Measurements from ENCODE around the gene TMEM45A.
"Not testable (repeated sequence)": the region's sequence is repeated elsewhere in the genome, so short reads cannot be mapped to it uniquely, and the experiment has no call there.

The TMEM45A gene

DNA sequence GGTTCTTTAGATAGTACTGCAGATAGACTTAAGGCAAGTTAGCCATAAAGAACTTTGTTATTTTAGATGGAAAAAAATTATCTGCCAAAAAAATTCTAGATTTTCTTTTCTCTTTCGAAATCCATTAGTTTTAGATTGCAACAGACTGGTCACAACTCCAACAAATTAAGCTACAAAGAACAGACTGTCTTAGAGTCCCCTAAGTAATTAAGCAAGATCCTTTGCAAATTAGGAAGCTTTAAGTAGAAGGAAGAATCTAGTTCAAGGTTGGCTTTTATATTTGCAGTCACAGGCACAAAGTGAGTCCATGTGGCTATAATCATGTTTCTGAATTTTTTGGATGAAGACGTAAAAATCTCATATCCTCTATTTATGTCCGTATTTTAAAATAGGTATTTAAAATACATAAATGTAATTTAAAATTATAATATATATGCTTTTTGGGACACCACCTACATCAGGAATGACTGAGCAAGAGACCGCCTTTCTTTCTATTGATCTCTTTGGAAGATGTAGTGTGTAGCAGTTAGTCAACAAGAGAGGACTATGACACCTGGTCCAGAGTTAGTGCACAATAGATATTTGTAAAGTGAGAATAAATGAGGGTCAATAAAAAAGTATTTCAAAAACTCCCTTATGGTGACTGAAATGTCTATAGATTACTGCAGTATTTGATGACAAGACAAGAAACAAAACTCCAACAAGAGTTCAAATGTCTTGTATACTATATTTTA is 34.4 kb downstream of the TMEM45A start:
- H3K4me3 ChIP-seq (ENCODE audit: low read length) = no peak overlapping the region
- DNase-seq (ENCODE audit: low read depth, low spot score) = no peak

DNA sequence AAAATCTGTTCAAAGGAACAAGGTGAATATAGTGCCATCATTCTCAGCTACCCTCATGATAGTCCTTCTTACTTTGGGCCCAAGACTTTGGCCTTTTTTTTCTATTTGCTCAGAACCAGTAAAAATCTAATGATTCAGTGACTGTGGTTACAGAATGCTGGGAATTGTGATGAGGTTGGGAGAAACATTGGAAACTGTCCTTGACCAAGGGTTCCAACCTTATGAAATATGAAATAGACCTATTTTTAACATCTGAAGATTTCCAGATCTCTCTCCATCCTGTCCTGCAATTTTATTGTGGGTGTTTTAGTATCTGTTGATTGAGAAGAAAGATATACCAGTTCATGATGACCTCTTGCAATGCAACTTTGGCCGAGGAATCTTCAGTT is 34.9 kb downstream of the TMEM45A start:
- DNase-seq (ENCODE audit: low read depth, low spot score) = no peak
- no peak overlapping the region for H3K4me3 ChIP-seq (ENCODE audit: low read length)

DNA sequence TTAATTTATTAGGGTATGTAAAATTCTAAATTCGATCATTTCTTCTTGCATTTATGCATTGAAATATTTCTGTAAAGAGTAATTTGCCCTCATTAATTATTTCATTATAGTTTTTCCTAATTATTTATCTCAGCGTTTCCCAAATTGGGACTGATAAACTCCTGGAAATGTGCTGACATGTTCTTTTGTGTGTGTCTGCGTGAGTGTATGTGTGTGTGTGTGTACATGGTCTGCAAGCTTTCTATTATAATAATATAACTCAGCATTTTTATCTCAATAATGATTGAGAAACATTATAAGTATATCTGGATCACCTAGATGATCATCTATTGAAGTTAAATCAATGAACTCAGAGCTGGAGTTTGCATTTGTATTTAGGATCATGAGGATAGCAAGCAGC is 38.7 kb downstream of the TMEM45A start:
- no peak overlapping the region for H3K4me3 ChIP-seq (ENCODE audit: low read length)
- no peak for DNase-seq (ENCODE audit: low read depth, low spot score)

DNA sequence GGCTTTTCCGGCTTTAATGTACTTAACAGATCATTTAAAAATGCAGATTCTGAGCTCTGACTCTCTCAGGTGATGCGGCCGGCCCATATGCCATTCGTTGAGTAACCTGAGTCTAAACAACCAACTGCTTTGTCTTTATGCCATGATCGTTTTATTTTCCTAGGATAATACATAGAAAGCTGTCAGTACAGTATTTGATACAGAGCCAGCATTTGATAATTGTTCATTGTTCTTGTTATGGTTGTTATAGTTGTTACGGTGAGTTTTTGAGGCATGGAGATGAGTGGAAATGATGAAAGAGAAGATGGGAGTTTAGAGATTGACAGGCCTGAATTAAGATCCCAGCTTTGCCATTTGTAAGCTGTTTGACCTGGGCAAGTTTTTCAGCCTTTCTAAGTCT is 40.0 kb downstream of the TMEM45A start:
- H3K4me3 ChIP-seq (ENCODE audit: low read length) = no peak overlapping the region
- no peak for DNase-seq (ENCODE audit: low read depth, low spot score)

DNA sequence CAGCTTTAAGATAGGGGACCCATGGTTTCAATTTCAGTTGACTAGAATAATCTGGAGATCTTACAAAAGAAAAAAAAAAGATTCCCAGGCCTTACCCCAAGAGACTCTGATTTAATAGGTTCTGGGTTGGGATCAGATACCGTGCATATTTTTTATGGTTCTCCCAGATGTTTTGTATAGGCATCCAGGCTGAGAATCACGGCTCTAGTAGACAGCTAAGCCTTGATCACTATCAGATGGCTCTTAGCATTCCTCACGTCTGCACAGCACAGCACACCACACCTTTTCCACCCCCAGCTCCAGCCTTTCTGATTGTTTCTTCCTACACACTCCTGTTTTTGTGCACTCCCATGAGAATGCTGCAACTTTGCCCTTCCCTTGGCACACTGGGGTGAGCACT is 40.8 kb downstream of the TMEM45A start:
- H3K4me3 ChIP-seq (ENCODE audit: low read length) = no peak overlapping the region
- DNase-seq (ENCODE audit: low read depth, low spot score) = no peak

DNA sequence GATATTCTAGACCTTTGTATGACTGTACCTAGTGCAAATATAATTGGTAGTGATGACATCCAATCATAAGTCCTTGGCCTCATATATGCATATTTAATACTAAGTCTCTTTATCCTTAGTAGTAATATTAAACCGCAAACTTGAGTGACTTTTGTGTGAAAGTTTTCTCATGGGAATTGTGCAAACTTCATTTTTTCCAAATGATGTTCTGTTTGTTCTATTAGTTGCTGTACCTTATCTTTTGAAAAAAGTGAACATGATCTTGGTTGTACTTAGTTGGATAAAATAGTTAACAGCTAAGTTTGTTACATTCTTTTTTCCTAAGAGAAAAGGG is 43.2 kb downstream of the TMEM45A start:
- DNase-seq (ENCODE audit: low read depth, low spot score) = no peak
- H3K4me3 ChIP-seq (ENCODE audit: low read length) = no peak overlapping the region

DNA sequence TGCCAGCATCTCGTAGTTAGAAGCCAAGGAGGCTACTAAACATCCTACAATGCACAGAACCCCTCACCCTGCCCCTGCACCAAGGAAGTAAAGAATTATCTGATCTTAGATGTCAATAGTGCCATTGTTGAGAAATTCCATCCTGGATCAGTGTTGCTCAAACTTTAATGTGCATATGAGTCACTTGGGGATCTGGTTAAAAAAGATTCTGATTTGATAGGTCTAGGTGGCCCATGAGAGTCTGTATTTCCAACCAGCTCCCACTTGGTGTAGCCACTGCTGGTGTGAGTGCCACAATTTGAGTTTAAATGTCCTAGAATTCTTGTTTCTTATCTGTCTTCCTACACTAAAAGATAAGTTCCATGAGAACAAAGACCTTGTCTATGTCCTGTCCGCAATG is 43.7 kb downstream of the TMEM45A start:
- no peak for DNase-seq (ENCODE audit: low read depth, low spot score)
- H3K4me3 ChIP-seq (ENCODE audit: low read length) = no peak overlapping the region

DNA sequence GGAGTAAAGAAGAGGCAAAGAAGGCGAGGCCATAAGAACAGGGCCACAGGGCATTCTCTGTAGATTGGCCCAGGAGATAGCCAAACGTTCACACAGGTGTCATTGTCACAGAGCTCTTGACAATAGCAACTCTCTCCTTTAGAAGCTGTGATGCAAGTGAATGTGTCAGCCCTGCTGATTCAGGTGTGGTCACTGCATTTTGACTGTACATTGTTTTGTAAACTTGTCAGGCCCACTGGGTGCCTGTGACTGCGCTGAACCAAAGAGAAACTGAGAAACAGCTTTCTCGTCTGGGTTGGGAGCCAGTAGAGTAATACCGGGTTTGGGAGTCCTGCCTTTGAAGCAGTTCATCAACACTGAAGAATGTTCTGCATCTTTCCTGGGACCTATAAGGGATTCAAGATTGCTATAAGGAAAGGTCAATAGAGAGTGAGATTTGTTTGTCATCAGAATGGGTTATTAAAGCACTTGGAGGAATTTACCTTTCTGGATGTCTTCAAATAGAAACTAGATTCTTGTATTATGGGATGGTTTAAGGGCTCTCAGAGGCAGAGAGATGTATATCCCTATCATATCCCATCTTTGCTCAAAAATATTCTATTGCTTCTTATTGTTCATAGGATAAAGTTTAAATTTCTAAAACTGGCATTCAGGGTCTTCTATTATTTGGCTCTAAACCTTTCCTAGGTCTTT is 45.4 kb downstream of the TMEM45A start:
- no peak for DNase-seq (ENCODE audit: low read depth, low spot score)
- H3K4me3 ChIP-seq (ENCODE audit: low read length) = no peak overlapping the region

DNA sequence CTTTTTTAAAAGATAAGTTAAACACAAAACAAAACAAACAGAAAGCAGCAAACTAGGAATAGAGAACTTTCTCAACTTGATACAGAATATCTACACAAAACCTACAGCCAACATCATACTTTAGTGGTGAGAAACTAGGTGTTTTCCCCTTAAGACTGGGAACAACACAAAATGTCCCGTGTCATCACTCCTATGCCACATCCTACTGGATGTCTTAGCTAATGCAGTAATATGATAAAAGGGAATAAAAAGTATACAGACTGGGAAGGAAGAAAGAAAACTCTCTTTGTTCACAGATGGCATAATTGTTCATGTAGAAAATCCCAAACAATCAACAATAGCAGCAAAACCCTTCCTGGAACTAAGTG is 45.9 kb downstream of the TMEM45A start:
- no peak for DNase-seq (ENCODE audit: low read depth, low spot score)
- H3K4me3 ChIP-seq (ENCODE audit: low read length) = no peak overlapping the region

DNA sequence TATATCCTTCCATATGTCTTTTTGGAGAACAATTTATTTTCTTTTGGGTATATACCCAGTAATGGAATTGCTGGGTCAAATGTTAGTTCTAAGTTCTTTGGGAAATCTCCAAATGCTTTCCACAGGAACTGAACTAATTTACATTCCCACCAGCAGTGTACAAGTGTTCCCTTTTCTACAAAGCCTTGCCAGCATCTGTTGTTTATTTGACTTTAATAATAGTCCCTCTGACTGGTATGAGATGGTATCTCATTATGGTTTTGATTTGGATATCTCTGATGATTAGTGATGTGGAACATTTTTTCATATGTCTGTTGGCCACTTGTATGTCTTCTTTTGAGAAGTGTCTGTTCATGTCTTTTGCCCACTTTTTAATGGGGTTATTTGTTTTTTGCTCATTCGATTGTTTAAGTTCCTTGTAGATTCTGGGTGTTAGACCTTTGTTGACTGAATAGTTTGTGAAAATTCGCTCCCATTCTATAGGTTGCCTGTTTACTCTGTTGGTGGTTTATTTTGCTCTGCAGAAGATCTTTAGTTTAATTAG is 48.4 kb downstream of the TMEM45A start:
- H3K4me3 ChIP-seq (ENCODE audit: low read length) = no peak overlapping the region
- DNase-seq (ENCODE audit: low read depth, low spot score) = no peak

DNA sequence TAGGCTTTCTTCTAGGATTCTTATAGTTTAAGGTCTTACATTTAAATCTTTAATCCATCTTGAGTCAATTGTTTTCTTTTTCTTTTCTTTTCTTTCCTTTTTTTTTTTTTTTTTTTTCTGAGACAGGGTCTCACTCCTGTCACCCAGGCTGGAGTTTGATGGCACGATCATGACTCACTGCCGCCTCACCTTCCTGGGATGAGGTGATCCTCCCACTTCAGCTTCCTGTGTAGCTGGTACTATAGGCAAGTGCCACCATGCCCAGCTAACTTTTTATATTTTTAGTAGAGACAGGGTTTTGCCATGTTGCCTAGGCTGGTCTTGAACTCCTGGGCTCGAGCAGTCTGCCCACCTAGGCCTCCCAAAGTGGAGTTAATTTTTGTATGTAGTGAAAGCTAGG is 49.0 kb downstream of the TMEM45A start:
- not testable (repeated sequence) for H3K4me3 ChIP-seq (ENCODE audit: low read length); DNase-seq (ENCODE audit: low read depth, low spot score)

DNA sequence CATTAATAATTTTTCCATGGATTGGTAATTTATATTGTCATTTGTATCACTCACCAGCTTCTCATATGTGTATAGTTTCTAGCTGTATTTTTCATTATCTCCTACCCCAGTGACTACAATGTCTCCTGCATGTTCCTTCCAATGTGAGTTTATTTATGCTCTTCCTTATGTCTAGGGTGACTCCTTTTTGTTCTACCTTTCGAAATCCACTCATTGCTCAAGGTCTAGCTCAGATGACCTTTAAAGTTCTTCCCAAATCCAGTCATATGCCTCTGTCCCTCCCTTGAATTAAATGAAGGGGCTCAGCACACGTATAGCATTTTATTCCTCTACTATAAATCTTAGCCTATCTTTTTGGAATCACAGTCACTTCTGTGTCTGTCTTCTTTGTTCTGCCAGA is 53.0 kb downstream of the TMEM45A start:
- peak; percentile 3 for DNase-seq (ENCODE audit: low read depth, low spot score)
- no peak overlapping the region for H3K4me3 ChIP-seq (ENCODE audit: low read length)

DNA sequence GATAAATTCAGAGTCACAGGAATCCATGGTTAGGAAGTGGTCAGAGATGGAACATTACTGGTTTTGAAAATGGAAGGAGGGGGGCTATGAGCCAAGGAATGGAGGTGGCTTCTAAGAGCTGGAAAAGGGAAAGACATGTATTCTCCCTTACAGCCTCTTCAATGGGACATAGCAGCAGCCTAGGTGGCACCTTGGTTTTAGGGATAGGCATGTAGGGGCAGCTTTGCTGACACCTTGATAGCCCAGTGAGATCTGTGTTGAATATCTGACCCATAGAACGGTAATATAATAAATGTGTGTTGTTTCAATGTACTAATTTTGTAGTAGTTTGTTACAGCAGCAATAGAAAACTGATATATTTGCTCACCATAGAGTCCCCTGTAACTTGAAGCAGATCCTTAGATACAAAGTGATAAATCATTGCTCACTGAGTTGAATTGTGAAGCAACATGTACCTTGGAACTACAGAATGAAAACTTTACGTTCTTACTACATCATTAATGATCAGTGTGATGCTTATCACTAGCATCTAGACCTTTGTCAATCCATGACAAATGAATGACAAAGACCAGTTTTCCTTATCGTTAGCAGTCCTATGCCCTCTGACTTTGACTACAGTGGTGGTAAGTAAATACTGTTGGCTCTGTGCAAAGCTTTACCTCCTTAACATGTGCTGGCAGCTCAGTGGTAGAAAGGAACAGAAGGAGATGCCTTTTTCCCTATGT is 53.8 kb downstream of the TMEM45A start:
- no peak overlapping the region for H3K4me3 ChIP-seq (ENCODE audit: low read length)
- no peak for DNase-seq (ENCODE audit: low read depth, low spot score)

DNA sequence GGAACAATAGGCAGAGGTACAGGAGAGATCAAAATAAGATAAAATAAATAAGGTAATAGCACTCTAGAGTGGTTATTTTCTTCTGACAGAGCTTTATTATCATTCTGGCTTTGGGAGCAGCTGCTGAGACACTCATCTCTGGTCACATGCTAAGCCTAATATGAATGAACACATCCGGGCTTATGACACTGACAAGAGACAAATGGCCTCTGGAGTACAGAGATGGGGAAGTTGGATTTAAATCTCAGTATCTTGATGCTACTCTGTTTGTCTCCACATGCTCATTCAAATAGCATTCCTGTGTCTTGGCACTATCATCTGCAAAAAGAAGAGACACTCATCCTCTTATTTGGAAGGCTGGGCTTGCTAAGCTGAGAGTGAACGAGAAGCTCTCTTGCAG is 55.6 kb downstream of the TMEM45A start:
- H3K4me3 ChIP-seq (ENCODE audit: low read length) = no peak overlapping the region
- DNase-seq (ENCODE audit: low read depth, low spot score) = no peak

DNA sequence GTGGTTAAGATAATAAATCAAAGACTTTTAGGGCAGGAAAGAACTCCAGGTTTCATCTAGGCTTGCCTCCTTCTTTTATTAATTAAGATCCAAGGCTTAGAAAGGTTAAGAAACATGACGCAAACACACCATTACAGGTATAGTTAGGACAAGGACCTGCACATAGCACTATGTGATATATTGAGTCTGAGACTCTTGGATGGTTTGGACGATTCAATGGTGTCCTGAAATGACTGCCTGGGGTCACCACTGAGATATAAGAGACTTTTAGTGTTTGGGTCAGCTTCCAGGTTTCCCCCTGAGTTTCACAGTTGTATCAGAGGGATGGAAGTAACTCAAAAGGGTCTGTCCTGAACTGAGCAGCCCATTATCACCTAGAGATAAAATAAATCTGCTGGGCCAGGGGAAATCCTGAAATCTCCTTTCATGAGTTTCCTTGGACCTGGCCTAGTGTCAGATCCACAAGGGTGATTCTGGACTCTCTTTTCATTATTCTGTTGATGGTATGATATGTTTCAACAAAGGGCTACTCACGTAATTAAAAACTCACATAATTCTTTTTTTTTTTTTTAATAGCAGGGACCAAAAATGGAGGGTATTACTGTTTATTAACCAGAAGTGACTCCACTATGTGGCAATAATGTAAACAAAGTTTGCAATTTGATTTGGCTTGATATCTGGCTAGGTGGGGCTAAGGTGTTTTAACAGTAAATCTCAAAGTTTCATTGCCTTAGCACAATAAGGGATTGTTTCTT is 61.4 kb downstream of the TMEM45A start:
- no peak overlapping the region for H3K4me3 ChIP-seq (ENCODE audit: low read length)
- no peak for DNase-seq (ENCODE audit: low read depth, low spot score)

DNA sequence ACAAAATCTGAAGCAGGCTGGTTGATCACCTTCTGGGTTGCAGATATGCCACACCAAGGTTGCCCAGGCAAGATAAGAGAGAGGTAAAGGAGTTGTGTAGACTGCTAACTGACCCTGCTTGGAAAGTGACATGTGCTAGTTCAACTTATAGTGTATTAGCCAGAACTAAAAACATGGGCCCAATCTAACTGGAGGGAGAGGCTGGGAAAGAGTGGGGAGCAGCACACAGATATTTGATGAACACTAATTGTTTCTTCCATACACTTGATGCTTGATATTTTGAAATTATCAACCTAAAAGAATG is 61.9 kb downstream of the TMEM45A start:
- no peak for DNase-seq (ENCODE audit: low read depth, low spot score)
- no peak overlapping the region for H3K4me3 ChIP-seq (ENCODE audit: low read length)

DNA sequence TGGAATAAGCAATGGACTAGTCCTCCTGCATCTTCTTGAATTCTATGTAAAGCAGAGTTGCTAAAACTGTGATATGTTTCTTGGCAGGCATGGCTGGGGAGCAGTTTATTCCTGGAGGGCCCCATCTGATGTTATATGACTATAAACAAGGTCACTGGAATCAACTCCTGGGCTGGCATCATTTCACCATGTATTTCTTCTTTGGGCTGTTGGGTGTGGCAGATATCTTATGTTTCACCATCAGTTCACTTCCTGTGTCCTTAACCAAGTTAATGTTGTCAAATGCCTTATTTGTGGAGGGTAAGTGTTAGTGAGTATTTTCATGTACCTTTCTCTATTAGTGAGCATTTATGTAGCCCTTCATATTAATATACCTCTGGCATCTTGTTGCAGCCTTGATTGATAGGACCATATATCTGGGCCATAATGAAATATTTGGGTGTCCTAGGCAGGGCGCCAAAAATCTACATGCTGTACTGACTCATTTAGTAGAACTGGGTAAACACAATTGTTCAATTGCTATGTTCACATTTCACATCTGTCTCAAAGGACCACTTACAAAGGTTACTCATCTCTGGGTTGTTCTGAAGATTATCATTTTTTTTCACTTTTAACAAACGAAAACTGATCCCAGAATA is 64.4 kb downstream of the TMEM45A start:
- no peak for DNase-seq (ENCODE audit: low read depth, low spot score)

DNA sequence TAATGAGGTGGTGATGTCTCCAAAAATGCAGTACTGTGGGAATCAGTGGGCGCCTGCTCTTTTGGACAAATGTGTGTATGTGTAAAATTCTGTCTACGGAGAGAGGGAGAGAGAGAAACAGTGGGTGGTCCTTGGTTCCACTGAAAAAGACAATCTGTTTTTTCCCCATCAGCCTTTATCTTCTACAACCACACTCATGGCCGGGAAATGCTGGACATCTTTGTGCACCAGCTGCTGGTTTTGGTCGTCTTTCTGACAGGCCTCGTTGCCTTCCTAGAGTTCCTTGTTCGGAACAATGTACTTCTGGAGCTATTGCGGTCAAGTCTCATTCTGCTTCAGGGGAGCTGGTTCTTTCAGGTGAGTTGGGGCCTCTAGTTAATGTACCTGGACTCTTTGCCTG is 65.8 kb downstream of the TMEM45A start:
- H3K4me3 ChIP-seq (ENCODE audit: low read length) = no peak overlapping the region
- no peak for DNase-seq (ENCODE audit: low read depth, low spot score)

More for the DNA sequence above, 64.4 kb downstream of the TMEM45A start:
- no peak overlapping the region for H3K4me3 ChIP-seq (ENCODE audit: low read length)

DNA sequence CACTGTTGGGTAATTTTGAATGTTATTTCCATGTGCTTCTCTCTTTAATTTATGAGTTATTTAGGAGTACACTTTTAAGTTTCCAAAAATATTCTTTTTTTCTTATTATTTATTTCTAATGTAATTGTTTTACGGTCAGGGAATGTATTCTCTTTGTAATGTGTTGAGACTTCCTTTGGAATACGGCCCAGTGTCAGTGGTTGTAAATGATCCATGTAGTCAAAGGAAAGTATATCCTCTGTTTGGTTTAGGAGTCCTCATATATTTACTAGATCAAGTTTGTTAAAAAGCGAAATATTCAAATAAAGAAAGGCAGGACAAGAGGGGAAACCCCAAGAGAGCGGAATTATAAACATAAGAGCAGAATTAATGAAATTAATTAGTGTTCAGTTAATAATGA is 68.0 kb downstream of the TMEM45A start:
- DNase-seq (ENCODE audit: low read depth, low spot score) = no peak

More for the DNA sequence above, 68.0 kb downstream of the TMEM45A start:
- H3K4me3 ChIP-seq (ENCODE audit: low read length) = no peak overlapping the region
